Limb (tissue), 2 donors: Measurements from ENCODE around the gene ZNF738.

Source experiments
- DNase-seq, 2 donors: peaks; one replicate each; pipeline ENCODE4 v3.0.0-alpha.2; 2016; ENCODE audit errors: extremely low spot score in 2 of 2

Gene ZNF738

DNA sequence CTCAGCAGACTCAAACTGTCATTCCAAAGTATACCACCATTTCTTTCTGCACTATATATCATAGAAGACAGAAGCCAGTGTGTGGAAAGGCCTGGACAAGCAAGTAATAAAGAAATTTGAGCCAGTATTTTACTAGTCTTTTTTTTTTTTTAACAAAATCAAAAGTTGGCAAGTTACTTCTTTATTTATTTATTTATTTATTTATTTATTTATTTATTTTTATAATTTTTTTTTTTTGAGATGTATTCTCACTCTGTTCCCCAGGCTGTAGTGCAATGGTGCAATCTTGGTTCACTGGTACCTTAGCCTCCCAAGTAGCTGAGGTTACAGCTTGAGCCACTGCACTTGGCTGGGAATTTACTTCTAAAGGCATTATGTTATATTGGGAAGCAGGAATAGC is 63.4 kb downstream of the ZNF738 start:
- no peak for DNase-seq

DNA sequence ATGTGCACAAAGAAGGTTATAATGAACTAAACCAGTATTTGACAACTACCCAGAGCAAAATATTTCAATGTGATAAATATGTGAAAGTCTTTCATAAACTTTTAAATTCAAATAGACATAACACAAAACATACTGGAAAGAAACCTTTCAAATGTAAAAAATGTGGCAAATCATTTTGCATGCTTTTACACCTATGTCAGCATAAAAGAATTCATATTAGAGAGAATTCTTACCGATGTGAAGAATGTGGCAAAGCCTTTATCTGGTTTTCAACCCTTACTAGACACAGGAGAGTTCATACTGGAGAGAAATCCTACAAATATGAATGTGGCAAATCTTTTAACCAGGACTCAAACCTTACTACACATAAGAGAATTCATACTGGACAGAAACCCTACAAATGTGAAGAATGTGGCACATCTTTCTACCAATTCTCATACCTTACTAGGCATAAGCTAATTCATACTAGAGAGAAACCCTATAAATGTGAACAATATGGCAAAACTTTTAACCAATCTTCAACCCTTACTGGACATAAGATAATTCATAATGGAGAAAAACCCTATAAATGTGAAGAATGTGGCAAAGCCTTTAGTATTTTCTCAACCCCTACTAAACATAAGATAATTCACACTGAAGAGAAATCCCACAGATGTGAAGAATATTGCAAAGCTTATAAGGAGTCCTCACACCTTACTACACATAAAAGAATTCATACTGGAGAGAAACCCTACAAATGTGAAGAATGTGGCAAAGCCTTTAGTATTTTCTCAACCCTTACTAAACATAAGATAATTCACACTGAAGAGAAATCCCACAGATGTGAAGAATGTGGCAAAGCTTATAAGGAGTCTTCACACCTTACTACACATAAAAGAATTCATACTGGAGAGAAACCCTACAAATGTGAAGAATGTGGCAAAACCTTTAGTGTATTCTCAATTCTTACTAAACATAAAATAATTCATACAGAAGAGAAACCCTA is 64.5 kb downstream of the ZNF738 start:
- DNase-seq = no peak
